ENCODE results near the gene ONECUT3. TPM values are rescaled to one million over a fixed set of nuclear protein-coding genes. Genes with fewer than 3 reads are reported as not detected.

Gene ONECUT3
- polyA plus RNA-seq, 1 donor: not detected

DNA sequence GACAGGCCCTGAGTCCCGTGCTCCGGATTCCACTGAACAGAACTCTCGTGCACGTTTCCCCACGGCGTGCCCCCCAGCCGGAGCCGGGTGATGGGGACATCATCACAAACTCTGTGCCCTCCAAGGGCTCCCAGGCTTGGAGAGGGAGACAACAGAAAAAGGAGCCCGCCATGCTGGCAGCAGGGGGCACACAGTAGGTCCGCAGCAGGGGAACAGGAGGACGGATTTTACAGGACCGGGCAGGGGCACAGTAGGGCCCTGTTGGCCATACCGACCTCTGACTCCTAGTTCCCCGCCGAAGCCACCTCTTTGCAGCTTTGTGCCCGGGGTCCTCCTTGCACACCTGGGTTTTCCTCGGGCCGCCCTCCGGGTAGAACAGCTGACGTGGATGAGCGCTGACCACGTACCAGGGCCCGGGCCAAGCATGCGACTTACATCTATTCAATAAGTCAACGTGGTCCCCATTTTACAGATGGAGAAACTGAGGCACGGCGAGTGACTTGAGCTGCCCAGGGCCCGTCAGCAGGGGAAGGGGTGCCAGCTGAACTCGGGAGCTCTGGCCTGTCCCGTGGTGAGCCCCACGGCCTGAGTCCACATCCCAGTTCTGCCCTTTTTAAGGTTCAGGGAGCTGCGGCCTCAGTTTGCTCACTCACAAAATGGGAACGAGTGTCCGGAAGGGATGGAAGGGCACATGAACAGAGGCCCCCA, 10.2 kb upstream of the ONECUT3 start:
- no peak for DNase-seq

DNA sequence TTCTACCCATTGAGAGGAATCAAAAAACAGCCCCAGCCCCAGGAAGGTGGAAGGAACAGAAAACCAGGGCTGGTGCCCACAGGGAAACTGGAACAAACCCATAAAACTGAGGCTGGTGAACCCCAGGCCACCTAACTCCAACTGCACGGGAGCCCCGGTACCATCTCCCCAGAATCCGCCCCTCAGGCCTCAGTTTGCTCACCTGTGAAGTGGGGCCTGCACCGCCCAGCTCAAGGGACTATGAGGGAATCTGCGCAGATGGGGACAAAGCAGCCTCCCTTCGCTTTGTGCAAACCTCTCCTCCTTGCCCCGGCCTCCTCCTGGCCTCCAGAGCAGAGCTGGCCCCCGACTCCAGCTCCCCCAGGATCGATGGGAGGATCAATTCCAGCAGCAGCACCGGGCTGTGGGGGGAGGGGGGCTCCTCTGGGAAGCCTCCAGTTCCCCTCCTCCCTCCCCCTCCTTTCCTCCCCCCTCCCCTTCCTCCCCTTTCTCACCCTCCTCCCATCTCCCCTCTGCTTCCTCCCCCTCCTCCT, 9.1 kb upstream of the ONECUT3 start:
- DNase-seq: no peak

DNA sequence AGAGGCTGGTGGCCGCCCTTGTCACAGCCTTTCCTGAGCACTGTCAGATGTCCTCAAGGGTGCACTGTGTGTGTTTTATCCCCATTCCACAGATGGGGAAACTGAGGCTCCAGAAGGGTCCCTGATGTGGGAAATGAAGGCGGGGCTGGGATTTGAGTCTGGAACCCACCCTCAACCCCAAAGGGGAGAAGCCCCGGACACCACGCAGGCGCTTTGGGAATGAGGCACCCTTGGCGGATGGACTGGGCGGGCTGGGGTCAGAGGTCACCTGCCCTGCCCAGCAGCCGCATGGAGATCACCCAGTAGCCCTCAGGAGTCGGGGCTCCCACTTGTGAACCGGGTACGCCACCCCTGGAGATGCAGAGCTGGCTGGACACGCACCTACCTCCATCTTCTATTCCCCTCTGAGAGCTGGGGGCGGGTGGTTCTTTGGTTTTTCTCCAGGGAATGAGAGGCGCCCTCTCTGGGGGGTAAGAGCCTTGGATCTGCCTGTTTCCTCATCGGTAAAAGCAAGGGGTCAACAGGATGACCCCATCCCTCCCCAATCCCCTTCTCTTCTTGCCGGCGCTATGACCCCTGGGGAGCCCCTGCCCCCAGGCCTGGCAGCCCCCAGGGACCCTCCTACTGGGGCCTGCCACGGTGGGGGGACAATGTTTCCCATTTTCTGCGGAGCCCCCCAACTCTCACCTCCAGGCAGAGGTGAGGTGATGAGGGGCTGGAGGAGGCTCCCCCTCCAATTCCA, 8.3 kb upstream of the ONECUT3 start:
- DNase-seq: no peak

GRCh38 chr19:1745589-1746031, 7.7 kb upstream of the ONECUT3 start:
- DNase-seq: no peak

GRCh38 chr19:1746401-1747284, 6.7 kb upstream of the ONECUT3 start:
- no peak for DNase-seq

DNA sequence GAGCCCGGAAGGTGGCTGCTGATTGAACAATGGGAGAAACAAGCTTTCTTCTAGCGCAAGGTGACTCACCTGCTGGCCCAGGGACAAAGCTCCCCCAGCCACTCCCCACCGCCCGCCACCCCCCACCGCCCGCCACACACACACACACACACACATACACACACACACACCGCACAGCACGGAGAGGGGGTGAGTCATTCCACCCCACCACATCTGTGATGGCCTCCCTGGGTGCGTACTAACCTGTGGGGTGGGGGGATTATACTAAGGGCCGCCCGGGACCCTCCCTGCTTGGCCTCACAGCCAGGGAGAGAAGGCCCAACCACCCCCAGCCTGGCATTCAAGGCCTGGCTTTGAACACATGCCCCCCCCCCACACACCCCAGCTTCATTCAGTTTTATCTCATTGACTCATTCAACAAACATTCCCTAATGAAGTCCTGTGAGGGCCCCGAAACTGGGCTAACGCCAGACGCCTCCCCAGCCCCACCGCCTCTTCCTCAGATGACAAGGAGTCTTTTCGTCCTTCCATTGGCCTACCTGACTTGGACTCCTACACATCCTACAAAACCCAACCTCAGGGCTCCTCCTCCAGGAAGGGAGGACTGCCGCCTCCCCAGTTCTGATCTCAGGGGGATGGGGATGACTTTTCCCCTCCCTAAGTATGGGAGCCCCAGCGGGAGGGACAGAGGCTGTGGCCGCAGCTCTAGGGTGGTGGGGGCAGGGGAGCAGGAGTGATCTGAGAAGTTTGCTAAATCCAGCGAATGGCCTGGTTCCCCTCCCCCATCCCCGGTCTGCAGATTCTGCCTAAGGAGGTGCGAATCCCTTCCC, 5.8 kb upstream of the ONECUT3 start:
- no peak for DNase-seq

DNA sequence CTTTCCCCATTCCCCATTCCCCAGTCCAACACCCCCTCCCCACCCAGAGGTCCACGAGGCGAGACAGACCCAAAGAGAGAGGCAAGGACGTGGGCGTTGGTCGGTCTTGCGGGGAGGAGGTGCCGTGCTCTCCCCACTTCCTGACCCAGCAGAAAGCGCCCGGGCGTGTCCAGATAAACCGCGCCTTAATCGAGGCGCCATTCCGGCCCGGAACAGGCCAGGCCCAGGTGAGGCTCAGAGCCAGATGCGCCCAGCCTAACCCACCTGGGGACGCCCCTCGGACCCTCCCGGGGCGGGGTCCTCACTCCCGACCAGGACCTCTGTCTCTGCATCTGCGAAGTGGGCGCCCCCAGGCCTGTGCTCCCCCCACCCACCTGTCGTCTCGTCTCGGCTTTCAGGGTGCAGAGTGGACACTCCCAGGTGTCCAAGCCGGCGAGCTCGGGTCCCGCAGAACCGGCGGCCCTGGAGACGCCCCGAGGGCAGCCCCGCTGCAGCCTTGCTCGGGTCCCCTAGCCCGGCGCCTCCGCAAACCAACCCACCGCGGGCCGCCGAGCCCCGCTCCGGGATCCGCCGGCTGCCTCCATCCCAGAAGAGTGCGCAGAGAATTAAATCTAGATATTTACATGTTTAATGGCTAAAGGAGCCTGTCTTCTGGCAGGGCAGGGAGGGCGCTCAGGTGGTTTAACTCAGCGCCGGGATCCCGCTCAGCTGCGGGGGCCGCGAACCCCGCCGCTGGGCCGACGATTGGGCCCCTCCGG, 5.0 kb upstream of the ONECUT3 start:
- DNase-seq: no peak

GRCh38 chr19:1748873-1749341, 4.4 kb upstream of the ONECUT3 start:
- DNase-seq: no peak

- no peak for DNase-seq
Measured at GRCh38 chr19:1749373-1750342, 3.6 kb upstream of the ONECUT3 start.

DNA sequence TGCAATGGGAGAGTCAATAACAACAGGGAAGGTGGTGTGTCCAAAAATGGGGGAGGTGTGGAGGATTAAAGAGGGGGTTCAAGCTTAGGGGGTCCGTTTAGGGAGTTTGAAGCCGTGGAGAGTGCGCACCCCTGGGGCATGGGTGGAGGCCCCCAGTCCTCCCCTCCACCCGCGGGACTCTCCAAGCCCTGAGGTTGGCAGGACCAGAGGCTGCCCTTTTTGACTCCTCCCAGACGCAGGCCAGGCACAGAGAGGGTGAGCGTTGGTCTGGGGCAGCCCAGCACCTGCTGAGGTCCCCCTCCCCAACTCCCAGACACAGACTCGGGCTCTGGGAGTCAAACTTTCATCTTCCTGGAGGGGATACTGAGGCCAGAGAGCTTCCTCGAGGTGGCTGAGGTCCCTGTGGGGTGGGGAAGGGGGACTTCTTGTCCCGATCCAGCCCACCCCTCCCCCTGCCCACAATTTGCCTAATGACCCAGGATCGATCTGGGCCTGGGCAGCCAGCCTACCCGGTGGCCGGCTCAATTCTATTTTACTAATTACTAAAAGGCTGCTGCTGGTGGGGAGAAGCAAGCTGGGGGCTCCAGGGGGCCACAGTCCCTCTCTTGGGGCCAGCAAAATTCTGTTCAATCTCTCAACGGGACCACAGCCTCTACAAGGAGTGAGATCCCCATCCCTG, 2.8 kb upstream of the ONECUT3 start:
- DNase-seq: no peak

DNA sequence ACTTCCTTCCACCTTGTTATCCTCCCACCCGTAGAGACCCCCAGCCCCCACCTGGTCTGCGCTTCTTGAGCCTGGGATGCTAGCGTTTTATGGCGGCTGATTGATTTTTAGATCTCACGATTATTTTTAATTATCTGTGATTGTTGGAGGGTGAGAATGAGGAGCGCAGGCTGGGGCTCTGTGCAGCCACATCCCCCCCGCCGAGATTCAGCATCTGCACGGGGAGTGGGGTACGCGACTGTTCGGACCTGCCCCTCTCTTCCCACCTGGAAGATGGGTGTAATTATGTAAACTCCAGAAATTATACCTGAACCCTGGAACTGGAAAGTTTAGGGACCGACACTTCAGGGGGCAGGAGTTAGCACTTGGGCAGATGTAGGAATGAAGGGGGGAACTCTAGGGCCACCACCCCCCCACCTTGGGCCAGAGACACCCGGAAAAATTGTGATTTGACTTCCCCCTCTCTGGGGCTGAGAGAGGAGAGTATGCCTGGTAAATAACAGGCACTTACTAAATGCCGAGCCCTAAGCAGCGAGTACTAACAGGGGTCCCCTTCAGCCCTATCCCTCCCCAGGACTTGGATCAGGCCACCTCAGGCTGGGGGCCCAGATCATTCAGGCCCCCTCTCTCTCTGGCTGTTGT, 1.8 kb upstream of the ONECUT3 start:
- no peak for DNase-seq

DNA sequence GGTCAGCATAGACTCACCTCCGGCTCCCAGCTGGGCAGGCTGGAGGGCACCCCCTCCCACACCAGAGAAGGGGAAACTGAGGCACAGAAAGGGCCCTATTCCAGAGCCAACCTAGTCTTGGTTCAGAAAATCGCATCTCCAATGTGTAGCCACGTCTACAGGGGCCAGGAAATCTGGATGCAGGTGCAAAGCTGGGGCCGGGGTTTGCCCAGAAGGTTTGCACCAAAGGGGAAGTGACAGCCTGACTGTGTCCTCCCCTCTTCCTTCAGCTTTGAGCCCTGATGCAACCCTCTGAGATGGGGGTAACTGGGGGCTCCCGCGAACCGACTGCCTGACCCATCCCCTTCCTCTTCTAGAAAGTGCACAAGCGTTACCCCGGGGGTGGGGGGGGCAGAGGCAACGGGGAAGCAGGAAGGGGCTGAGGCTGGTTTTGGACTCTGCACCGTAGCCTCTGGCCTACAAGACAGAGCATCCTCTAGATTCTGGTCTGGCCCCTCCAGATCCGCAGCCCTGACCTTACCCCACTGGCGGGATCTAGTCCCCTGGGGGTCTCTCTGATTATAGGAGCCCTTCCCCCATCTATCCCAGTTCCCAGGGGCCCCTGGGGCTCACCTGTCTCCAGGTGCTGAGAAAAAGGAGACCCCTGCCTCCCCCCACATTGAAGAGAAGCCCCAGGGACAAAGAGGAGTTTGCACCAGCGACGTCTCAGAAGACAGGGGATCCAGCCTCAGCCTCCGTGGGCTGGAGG, 1.1 kb upstream of the ONECUT3 start:
- DNase-seq: no peak

- DNase-seq: no peak
Measured at GRCh38 chr19:1754018-1754635, 821 bp downstream of the ONECUT3 start.

GRCh38 chr19:1754636-1755466, 1.5 kb downstream of the ONECUT3 start:
- DNase-seq: no peak

- DNase-seq: no peak
Measured at GRCh38 chr19:1755467-1756171, 2.3 kb downstream of the ONECUT3 start.

DNA sequence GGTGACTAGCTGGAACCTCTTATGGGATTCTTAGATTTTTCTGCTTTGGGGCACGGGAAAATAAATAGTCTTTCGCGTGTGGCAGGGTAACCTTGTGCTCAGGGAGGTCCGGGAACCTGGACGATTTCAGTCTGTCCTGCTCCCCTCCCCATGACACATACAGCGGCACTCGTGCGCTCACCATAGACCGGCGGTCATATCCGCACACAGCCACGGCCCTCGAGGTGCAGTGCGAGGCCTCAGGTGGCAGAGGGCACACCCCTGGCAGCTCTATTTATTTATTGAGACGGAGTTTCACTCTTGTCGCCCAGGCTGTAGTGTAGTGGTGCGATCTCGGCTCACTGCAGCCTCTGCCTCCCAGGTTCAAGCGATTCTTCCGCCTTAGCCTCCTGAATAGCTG, 3.0 kb downstream of the ONECUT3 start:
- DNase-seq: no peak
